ENCODE data around the gene TMEM220.

Gene TMEM220

DNA sequence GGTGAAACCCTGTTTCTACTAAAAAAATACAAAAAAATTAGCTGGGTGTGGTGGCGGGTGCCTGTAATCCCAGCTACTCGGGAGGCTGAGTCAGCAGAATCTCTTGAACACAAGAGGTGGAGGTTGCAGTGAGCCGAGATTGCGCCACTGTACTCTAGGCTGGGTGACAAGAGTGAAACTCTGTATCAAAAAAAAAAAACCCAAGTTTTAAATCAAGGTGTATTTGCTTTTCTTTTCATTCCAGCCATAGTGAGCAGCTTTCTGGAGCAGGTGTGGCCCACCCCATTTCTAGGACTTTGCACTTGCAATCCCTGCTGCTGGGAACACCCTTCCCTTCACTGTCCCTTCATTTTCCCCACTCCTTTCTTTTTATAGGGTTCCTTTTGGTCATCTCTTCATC is 45.2 kb upstream of the TMEM220 start:
- Histone ChIP-seq H3K79me2 (ENCODE audit: insufficient read depth, low read length) (no peaks in the 10 kb centered on the region), H3K36me3 (ENCODE audit: insufficient read depth, low read length) (no peaks in the 10 kb centered on the region), H3K4me2 (ENCODE audit: insufficient read depth, low read length) (no peak overlapping the region), H3K27ac (ENCODE audit: low read length) (no peak overlapping the region), H3K4me3 (ENCODE audit: low read depth in 1 of 2, low read length in 2 of 2) (no peak overlapping the region), H2AFZ (ENCODE audit: low read depth, low read length) (no peak overlapping the region), H3K9me3 (ENCODE audit: insufficient read depth, low read length, severe bottlenecking) (no peaks in the 10 kb centered on the region), H3K9ac (ENCODE audit: low read depth, low read length) (no peak overlapping the region), H3K27me3 (ENCODE audit: insufficient read depth, low read length, poor library complexity) (peaks cover 4% of the 10 kb centered on the region), H4K20me1 (ENCODE audit: insufficient read depth, low read length) (no peaks in the 10 kb centered on the region), H3K4me1 (ENCODE audit: insufficient read depth, low read length) (no peaks in the 10 kb centered on the region)
- TF ChIP-seq EZH2 (IDR thresholded peaks at IDR 0.05; ENCODE audit: borderline replicate concordance, low read depth, low read length, severe bottlenecking): no peak
- TF ChIP-seq, protein P1, sequence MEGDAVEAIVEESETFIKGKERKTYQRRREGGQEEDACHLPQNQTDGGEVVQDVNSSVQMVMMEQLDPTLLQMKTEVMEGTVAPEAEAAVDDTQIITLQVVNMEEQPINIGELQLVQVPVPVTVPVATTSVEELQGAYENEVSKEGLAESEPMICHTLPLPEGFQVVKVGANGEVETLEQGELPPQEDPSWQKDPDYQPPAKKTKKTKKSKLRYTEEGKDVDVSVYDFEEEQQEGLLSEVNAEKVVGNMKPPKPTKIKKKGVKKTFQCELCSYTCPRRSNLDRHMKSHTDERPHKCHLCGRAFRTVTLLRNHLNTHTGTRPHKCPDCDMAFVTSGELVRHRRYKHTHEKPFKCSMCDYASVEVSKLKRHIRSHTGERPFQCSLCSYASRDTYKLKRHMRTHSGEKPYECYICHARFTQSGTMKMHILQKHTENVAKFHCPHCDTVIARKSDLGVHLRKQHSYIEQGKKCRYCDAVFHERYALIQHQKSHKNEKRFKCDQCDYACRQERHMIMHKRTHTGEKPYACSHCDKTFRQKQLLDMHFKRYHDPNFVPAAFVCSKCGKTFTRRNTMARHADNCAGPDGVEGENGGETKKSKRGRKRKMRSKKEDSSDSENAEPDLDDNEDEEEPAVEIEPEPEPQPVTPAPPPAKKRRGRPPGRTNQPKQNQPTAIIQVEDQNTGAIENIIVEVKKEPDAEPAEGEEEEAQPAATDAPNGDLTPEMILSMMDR (IDR thresholded peaks at IDR 0.05; ENCODE audit: borderline replicate concordance, extremely low read depth, low read length, poor library complexity, severe bottlenecking): no peak
- DNase-seq (no peak), ATAC-seq (ENCODE audit: insufficient read depth, low read depth) (no peak)

DNA sequence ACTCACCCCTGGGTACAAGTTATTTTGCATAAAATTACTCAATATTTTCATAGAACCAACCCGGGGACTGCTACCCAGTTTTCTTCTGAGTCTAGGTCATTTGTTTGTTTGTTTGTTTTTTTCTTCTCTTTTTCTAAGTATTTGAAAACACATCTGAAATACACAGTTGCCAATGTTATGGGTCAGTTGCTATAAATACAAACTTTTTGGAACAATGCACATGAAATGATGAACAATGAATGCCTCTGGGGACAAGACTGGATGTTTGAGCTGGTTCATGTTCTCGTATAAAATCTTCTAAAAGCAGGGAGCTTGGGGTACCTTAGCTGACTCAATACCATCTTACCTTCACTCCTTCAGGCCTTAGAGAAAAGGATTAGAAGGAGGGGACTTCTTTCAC is 43.6 kb upstream of the TMEM220 start:
- H3K9ac ChIP-seq (ENCODE audit: low read depth, low read length): no peak overlapping the region
- no peak for DNase-seq
- H3K27ac ChIP-seq (ENCODE audit: low read length): no peak overlapping the region
- H3K36me3 ChIP-seq (ENCODE audit: insufficient read depth, low read length): no peaks in the 10 kb centered on the region
- TF ChIP-seq EZH2 (IDR thresholded peaks at IDR 0.05; ENCODE audit: borderline replicate concordance, low read depth, low read length, severe bottlenecking): no peak
- TF ChIP-seq, protein P1 (IDR thresholded peaks at IDR 0.05; ENCODE audit: borderline replicate concordance, extremely low read depth, low read length, poor library complexity, severe bottlenecking): no peak
- no peaks in the 10 kb centered on the region for H3K4me1 ChIP-seq (ENCODE audit: insufficient read depth, low read length)
- H4K20me1 ChIP-seq (ENCODE audit: insufficient read depth, low read length): no peaks in the 10 kb centered on the region
- H3K27me3 ChIP-seq (ENCODE audit: insufficient read depth, low read length, poor library complexity): no peaks in the 10 kb centered on the region
- no peaks in the 10 kb centered on the region for H3K9me3 ChIP-seq (ENCODE audit: insufficient read depth, low read length, severe bottlenecking)
- H2AFZ ChIP-seq (ENCODE audit: low read depth, low read length): no peak overlapping the region
- ATAC-seq (ENCODE audit: insufficient read depth, low read depth): no peak
- H3K4me2 ChIP-seq (ENCODE audit: insufficient read depth, low read length): no peak overlapping the region
- no peak overlapping the region for H3K4me3 ChIP-seq (ENCODE audit: low read depth in 1 of 2, low read length in 2 of 2)
- no peaks in the 10 kb centered on the region for H3K79me2 ChIP-seq (ENCODE audit: insufficient read depth, low read length)

DNA sequence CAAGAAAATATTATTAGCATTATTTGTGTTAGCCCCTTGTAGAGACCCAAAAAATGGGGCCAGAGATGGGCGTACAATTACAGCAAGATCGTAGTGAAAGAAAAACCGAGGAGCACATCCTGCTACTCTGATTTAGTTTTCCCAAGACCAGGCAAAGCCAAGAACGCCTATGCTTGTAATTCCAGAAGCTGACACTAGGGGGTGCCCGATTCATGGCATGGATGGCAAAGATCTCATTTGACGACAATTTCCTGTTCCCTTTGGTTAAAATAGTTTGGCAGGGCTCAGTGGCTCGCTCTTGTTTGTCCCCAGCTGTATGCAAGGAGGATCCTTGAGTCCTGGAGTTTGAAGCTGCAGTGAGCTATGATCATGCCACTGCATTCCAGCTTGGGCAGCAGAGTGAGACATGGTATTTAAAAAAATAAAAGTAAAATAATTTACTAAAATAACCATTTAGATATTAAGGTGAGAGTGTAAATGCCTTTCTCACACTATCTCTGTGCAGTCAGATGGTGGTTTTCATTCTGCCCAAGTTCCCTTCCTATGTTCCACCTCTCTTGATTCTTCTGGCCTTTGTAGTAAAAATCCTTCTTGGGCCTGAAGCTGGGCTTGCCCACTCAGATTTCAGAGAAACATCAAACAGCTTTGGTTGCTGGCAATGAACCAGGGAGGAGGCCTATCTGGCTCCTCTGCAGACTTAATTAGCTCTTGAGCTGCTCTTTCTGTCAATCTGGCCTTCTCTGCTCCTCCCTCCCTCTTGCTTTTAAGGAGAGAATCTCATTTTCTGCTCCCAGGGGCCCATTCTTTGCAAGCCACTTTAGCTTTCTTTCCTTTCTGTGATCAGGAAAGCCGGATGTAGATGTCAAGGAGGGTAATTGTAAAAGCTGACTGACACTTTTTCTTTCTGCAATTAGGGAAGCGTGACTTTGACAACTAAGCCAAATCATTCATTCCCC is 42.9 kb upstream of the TMEM220 start:
- ATAC-seq (ENCODE audit: insufficient read depth, low read depth) (no peak), DNase-seq (peak; percentile 55)
- Histone ChIP-seq H3K4me1 (ENCODE audit: insufficient read depth, low read length) (no peaks in the 10 kb centered on the region), H3K9ac (ENCODE audit: low read depth, low read length) (no peak overlapping the region), H3K9me3 (ENCODE audit: insufficient read depth, low read length, severe bottlenecking) (no peaks in the 10 kb centered on the region), H4K20me1 (ENCODE audit: insufficient read depth, low read length) (no peaks in the 10 kb centered on the region), H3K36me3 (ENCODE audit: insufficient read depth, low read length) (no peaks in the 10 kb centered on the region), H3K27me3 (ENCODE audit: insufficient read depth, low read length, poor library complexity) (no peaks in the 10 kb centered on the region), H2AFZ (ENCODE audit: low read depth, low read length) (no peak overlapping the region), H3K27ac (ENCODE audit: low read length) (no peak overlapping the region), H3K79me2 (ENCODE audit: insufficient read depth, low read length) (no peaks in the 10 kb centered on the region), H3K4me3 (ENCODE audit: low read depth in 1 of 2, low read length in 2 of 2) (no peak overlapping the region), H3K4me2 (ENCODE audit: insufficient read depth, low read length) (no peak overlapping the region)
- TF ChIP-seq, protein P1 (IDR thresholded peaks at IDR 0.05; ENCODE audit: borderline replicate concordance, extremely low read depth, low read length, poor library complexity, severe bottlenecking): peak; percentile 86
- no peak for TF ChIP-seq EZH2 (IDR thresholded peaks at IDR 0.05; ENCODE audit: borderline replicate concordance, low read depth, low read length, severe bottlenecking)

Measured in DND-41 (cell line).